Bronchial smooth muscle cell (primary cell): Measurements from ENCODE around the gene PAQR5. TPM values are rescaled to one million over a fixed set of nuclear protein-coding genes. Genes with fewer than 3 reads are reported as not detected.

Experiments used
- total RNA-seq: library from RNA; depleted of rRNA; stranded (reverse); fragments of >200 nt; gene quantifications from 2 replicates; pipeline ENCODE4 v1.2.1, GENCODE V29; 2014

Gene PAQR5
- 2.8 and 2.9 TPM in 2 replicates for total RNA-seq

GRCh38 chr15:69298697-69299441 is at the start of gene PAQR5:
PAQR5 (plus strand) TSS chr15:69298912; CDS start chr15:69360081, 61,169 bp downstream.

DNA sequence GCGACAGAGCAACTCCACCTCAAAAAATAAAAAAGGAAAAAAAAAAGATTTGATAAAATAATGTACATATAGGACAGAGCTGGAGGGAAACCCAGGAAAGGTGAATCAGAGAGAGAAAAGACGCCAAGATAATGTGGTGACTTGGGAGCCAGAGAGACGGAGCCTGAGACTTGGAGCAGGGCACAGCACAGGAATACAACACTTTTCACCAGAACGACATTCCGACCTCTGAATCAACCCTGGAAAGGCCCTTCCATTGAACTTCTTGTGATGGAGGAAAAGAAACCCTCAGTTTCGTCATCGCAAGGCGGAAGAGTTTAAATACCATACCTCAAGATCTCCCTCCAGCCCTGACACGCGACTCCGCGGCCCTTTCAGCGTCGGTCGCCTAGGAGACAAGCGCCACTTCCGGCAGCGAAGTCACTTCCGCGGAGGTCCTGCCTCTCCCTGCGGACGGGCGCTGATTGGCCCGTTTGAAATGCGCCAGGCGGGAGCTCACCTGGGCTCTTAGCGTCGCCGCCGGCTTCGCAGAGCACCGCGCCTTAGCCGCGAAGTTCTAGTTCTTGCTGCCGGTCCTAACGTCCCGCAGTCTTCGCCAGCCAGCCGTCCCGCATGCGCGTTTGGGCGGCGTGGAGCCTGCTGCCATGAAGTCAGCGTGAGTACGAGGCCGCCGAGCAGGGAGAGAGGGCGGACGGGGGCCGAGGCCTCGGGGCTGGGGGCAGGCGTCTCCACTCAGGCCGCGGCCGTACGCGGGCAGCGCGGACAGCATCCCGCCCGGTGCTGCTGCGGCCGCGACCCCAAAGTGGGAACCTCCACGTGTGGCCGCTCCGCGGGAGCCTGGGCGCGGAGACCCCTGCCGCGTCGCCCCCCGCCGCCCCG is 115.3 kb downstream of the PAQR5 start, which contains the start of gene KIF23:
Gene KIF23 (plus strand): TSS at position 528 of the 879 bp plus-strand sequence. CDS start 117 bp downstream, at position 645.

DNA sequence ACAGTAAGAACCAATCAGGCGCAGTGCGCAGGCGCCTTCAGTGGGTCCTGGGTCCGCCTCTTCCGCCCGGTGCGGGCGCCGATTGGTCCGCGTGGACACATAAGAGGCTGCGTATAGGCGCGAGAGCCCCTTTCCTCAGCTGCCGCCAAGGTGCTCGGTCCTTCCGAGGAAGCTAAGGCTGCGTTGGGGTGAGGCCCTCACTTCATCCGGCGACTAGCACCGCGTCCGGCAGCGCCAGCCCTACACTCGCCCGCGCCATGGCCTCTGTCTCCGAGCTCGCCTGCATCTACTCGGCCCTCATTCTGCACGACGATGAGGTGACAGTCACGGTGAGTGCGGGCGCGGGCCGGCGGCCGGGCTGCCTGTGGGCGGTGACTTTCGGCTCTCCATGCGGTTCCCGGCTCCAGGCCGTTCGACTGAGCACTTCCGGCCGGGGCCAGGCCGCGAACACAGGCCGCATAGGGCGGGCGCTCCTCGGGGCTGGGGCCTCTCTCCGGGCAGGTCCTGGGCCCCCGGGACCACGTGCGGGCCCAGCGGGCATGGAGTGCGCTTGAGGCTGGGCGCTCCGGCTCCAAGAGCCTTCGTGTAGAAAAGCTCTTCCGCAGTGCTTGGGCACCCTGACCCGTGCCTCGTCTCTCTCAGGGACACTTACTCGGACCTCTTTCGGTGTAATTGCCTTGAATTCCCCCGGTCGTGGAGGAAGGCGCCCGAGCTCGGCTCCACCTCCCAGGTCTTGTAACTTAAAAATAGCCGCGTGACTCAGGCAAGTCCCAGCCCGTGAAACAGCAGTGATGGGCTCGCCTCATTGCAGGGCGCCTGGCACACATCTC is 154.2 kb downstream of the PAQR5 start, which contains the start of gene RPLP1:
Gene RPLP1 (plus strand): TSS at position 127 of the 830 bp plus-strand sequence. CDS start 131 bp downstream, at position 258.

Other genes starting within 250 kb of the PAQR5 start
- gene GLCE, start 138.3 kb upstream of the PAQR5 start, total RNA-seq = 21.8 and 32.0 TPM in 2 replicates
- gene KIF23, start 115.4 kb downstream of the PAQR5 start, total RNA-seq = 2.3 and 5.7 TPM in 2 replicates
- gene RPLP1, start 153.9 kb downstream of the PAQR5 start, total RNA-seq = 56.0 and 58.1 TPM in 2 replicates